CD4-positive, alpha-beta T cell treated with Interleukin-15 for 4 hours (primary cell): ENCODE data around the gene ZNF138.
A peak's percentile ranks its signal among the peaks of the same experiment; 100 is the strongest.

Experiments used
- DNase-seq: peaks from one replicate; pipeline ENCODE4 v3.0.0-alpha.2; 2020; ENCODE audit warnings: low spot score

ZNF138 gene

GRCh38 chr7:64875658-64876406 lies 81.6 kb downstream of the ZNF138 start:
- DNase-seq: no peak

GRCh38 chr7:64876792-64877713 lies 82.8 kb downstream of the ZNF138 start:
- peak; percentile 70 for DNase-seq

DNA sequence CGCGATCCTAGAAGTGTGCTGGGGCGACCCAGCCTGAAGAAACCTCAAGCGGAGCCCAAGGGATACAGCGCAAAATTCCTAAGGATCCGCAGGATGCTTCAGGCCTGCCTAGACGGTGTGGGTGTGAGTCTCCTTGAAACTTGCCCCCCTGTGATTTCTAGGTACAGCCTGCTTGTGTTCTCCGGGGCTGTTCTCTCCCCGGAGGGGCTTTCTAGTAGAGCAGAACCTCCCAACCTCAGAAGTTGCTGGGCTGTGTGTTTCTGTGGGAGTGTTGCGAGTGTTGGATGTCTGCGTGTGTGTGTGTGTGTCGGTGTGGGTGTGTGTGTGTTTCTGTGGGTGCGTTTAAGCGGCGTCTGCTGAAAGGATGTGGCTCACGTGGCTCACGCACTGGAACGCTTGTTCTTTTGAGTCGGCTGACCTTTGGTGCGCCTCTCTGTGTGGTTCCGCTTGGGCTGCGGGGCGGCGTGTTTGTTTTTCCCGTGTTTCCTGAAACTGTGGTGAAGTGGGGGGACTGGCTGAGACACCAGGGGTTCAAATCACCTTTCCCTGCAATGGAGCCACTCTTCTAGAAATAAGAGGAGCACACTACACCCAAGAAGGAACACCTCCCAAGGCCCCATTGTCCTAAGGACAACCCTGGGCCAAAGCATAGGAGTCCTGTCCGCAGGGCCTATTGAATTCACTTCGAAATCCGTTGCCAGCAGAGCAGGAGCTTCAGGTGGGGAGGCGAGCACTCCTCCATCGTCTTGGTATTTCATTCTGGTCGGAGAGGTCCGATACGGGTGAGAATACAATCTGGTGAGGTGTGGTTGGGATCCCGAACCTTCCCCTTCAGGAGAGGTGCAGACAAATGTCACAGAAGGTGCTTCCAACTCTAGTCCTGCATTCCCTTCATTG lies 83.7 kb downstream of the ZNF138 start:
- no peak for DNase-seq

GRCh38 chr7:64878684-64879083 lies 84.5 kb downstream of the ZNF138 start:
- no peak for DNase-seq

DNA sequence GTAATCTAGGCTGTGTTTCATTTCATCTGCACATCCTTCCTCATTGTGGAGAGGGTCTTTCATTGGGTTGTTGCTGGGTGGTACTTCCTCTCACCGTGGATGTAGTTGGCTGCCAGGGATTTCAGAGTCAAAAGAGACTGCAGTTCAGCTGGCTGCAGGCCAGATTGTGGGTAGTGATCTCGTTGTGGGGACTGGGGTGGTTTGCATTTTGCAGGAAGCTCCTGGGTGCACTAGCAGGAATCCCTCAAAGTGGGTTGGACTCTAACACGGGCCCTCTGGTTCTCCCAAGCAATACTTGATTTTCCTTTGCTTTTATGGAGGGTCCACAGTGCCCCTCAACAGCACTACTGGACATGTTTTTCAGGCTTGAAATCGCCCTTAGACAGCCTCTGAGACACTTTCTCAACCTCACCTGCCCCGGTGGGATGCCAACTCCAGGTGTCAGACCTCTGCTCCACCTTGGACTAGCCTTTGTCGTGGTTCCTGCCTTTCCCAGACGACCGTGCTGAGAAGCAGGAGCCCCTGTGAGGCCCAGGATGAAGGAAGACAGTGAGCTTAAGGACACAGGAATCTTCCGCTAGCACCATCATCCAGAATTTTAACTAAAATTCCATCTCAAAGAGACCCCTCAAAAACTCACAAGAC lies 85.0 kb downstream of the ZNF138 start:
- DNase-seq: no peak

GRCh38 chr7:64879800-64880199 lies 85.6 kb downstream of the ZNF138 start:
- DNase-seq: no peak

DNA sequence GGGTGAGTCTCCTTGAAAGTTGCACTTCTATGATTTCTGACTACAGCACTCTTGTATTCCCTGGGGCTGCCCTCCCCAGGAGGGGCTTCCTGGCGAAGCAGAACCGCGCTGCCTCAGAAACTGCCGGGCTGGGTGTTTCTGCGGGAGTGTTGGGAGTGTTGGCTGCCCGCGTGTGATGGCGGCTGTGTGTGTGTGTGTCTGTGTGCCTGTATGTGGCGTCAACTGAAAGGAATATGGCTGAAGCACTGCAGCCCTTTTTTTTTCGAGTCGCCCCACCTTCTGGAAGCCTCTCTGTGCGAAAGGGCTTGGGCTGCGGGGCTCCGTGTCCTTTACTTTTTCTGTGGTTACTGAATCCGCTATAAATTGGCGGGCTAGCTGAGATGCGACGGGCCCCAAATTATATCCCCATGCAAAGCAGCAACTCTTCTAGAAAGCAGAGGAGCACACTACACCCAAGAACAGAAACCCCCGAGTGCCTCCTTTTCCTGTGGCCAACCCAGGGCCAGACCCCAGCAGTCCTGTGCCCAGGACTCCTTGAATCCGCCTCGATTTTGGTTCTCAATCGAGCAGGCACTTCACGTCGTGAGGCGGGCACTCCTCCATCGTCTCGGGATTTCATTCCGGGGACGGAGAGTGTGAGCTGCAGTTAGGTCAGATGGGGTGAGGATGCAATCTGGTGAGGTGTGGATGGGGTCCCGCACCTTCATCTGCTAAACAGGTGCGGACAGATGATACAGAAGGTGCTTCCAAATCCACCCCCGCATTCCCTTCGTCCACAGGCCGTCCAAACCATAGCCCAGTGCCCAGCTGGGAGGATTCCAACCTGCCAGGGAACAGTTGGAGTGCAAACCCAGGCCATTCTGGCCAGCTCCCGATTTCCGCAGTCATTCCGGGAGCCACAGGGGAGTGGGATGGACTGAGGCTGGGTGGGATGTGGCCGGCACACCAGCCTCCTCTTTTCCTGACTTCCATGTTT lies 86.4 kb downstream of the ZNF138 start:
- DNase-seq: no peak

DNA sequence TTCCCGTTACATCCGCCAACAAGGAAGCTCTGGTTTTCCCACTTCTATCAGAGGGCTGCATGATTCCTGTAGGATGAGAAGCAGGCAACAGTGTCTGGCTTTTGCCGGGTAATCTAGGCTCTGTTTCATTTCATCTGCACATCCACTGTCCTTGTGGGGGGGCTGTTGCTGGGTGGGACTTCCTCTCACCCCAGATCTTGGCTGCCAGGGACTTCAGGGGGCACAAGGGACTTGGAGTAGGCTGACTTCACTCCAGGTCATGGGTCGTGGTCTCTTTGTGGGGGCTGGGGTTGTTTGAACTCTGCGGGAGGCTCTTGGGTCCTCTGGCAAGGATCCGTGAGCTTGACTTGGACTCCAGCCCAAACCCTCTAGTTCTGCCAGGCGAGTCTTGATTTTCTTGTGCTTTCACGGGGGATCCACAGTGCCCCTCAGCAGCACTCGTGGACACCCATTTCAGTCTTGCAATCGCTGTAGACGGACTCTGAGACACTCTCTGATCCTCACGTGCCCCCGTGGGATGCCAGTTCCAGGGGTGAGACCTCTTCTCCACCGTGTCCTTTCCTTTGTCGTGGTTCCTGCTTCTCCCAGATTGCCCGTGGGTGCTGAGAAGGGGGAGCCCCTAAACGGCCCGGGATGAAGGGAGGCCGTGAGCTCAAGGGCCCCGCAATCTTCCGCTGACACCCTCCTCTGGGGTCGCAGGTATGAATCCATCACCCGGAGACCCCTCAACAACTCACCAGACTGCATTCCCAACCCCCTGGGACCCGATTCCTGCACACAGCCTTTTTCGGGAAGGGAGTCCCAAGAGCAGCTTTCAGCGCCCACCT lies 87.4 kb downstream of the ZNF138 start:
- no peak for DNase-seq

- DNase-seq: no peak
Measured at GRCh38 chr7:64882341-64883112, 88.3 kb downstream of the ZNF138 start.
